HG02870 (cell line): ENCODE results near the gene TNFAIP1.

Experiments
- ATAC-seq: cut with Tn5 transposase; IDR thresholded peaks from one replicate; pipeline ENCODE4 v1.9.1; 2021; ENCODE audit warnings: mild to moderate bottlenecking, moderate library complexity; ENCODE audit not compliant: unreplicated experiment

The TNFAIP1 gene

GRCh38 chr17:28345419-28346198 lies 10.0 kb downstream of the TNFAIP1 start:
- no peak for ATAC-seq

- no peak for ATAC-seq
These were observed 10.6 kb downstream of the TNFAIP1 start for GRCh38 chr17:28346199-28346580.

- no peak for ATAC-seq
These were observed 11.2 kb downstream of the TNFAIP1 start for GRCh38 chr17:28346746-28347246.

GRCh38 chr17:28347261-28347891 lies 11.8 kb downstream of the TNFAIP1 start:
- ATAC-seq = no peak

DNA sequence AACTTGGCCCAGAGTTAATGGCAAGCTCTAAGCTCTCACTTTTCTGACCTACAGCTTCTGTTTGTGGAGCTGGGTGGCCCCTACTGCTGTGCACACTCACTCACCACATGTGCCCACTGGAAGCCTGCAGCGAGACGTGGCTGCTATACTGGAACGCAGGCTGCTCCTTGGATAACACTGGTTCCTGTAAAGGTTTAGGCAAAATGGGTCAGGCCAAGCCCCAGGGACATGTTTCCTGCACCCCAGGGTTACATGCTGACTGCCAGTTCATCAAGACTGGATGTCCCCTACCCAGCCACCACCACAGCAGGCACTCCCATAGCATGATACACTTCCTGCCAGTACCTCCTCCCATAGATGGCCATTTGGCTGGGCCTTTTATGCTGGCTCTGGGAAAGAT lies 13.4 kb downstream of the TNFAIP1 start:
- no peak for ATAC-seq

GRCh38 chr17:28350271-28350670 lies 14.7 kb downstream of the TNFAIP1 start:
- no peak for ATAC-seq

DNA sequence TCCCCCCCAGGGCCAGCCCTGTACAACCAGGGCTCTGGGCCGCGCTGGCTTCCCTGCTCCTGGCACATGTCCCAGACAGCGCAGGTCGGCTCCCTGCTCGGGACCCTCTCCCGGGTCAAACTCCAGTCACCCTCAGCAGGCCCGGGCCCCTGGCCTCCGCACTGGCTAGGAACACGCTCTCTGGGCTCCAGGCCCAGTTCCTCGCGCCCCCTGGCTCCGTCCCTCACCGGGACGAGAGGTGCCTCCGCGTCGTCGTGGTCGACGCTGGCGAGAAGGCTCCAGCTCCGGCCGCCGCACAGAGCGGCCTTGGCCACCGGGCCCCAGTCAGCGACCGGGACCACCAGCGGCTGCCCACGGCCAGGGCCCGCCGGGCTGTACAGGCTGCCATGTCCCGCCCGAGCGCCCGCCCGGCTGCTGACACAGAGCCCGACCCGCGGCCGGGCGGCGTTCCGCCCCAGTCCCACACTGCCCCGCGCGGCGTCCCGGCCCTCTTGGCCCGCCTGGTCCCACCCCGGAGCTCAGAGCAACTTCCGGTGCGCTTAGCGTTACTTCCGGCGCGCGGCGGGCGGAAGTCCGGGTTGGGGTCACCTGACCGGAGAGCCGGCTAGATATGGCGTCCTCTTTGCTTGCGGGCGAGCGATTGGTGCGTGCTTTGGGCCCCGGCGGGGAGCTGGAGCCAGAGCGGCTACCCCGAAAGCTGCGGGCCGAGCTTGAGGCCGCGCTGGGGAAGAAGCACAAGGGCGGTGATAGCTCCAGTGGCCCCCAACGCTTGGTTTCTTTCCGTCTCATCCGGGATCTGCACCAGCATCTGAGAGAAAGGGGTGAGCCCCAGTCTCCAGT lies 21.7 kb downstream of the TNFAIP1 start, which contains the start of gene POLDIP2:
TSS of gene POLDIP2 (minus strand) at position 467 of the 840 bp plus-strand sequence. CDS start at position 388, 79 bp downstream.
- peak; percentile 93 for ATAC-seq

DNA sequence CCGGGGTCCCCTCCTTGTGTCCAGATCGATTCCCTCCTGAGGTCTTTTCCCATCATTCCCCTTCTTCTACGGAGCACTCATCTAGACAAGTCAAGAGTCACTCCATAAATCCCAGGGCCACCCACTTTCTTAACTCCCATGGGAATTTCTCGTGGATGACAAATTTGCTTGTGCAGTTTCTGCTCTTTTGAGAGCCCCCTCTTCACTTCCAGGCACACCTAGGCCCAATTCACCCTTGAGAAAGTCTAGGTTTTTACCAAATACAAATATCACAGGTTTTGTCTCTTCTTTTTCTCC lies 22.3 kb downstream of the TNFAIP1 start:
- ATAC-seq = no peak

DNA sequence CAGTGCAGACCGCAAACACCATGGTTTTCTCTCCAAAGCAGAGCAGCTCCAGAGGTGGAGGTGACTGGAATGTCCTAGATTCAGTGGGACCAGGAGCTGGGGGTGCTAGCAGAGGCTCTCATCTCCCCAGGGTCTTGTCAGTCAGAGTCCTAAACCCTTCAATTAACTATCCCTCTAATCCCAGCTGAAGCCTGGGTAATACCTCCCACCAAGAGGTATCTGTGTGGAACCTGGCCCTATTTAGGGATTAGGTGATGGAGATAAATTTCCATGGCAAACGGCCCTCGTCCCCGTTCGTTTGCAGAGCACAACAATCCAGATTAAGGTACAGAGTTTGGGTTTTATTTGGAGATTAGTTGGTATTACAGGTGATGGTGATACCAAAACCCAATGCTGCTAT lies 27.6 kb downstream of the TNFAIP1 start:
- no peak for ATAC-seq

DNA sequence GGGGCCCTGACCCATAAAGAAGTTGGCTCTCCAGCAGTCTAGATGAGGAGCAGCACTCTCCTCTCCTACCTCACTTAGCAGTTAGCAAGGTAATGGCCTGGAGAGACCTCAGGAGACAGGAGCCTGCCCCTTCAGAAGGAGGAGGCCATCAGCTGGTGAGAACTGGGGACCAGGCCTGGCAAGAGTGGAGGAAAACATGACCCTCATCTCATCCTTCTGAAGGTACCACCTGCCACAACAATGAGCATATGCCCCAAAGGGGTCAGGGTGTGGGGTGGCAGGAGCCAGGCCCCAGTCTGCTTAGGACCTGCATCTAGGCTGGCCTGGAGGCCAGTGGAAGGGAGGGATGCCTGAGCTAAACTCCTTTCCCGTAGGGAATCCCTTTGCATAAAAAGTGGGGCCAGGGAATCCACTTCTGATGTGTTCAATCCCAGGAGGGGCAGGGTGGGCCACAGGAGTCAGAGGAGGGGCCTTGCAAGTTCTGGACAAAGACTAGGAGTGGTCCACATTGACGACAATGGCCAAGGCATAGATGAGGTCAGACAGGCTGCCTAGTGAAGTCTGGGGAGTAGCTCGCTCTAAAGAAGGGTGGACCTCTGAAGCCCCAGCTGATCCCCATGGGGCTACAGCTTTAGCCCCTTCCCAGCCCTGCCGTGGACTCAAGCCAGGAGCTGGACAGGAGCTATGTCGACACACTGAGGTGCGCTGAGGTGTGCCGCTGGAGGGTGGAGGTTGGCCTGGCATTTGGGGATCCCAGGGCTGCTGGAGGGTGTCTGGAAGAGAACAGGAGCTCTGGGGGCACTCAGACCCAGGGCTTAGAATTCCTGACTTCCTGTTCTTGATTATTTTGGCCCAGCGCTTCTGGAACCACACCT lies 28.5 kb downstream of the TNFAIP1 start:
- ATAC-seq = no peak

DNA sequence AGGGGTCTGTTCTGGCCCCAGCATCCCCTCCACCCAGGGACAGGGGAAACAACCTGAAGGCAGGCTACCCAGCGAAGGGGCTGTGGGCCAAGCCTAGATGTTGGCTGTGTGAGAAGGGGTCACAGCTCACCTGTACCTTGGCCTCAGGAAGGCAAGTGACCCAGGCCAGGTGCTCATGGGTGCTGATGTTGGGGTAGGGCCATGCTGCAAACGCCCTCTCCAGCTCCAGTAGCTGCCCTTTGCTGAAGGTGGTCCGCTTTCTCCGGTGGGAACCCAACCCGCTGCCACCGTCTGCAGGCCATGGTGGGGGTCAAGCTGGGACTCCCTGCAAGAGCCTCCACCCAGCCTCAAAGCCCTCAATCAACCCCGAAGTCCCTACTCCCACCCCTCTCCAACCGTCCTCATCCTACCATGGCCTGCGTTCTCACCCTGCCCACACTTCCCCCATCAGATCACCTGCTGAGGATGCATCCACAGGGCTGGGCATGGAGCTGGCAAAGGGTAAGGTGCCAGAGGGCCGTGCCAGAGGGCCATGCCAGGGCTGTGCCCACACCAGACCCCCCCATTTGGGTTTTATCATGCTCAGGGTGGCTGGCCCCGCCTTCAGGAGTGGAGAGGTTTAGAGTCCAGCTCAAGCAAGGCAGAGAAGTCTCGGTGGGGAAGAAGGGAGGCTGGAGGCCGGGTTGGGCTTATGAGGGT lies 29.3 kb downstream of the TNFAIP1 start, which contains the start of gene SEBOX:
TSS of gene SEBOX (minus strand) at position 535 of the 699 bp plus-strand sequence. CDS start at position 487, 48 bp downstream.
- ATAC-seq = no peak

- no peak for ATAC-seq
These were observed 29.9 kb downstream of the TNFAIP1 start for GRCh38 chr17:28365487-28365886.

DNA sequence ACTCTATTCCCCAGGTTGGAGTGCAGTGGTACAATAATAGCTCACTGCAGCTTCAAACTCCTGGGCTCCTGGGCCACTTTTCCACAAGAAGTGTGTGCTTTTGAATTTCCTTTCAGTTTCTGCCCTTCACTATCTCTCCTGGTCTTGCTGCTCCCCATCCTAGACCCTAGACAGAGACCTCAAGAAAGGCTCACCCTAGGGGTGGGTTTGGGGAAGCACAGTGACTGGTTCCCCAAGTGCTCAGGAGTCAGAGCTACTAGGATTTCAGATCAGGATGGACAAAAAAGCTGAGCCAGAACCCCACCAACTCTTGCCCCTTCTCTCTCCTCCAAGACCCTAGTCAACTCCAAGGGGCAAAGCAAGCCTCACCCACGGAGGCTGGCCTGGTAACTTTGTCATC lies 31.0 kb downstream of the TNFAIP1 start:
- ATAC-seq = no peak

GRCh38 chr17:28367641-28368305 lies 32.2 kb downstream of the TNFAIP1 start:
- ATAC-seq = no peak

DNA sequence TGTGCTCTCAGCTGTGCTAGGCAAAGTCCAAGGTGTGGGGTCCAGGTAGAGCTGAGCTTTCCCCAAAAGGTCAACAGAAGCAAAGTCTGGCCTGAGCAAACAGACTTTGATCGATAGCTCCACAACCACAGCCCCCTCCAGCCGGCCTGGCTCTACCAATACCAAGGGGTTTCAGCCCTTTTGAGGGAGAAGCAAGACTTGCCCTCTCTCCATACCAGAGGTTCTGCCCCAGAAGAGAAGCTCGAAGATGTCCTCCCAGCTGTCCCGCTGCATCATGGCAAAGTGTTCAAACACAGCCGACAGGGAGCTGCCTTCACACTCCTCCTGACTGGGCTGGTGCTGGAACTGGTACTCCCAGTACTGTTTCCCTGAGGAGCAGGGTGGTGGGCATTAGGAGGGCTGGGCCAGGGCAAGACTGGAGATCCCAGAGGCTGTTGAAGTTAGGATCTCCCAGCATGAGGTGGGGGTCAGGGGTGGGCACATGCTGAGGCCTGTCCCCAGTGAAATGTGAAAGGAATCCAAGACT lies 32.8 kb downstream of the TNFAIP1 start:
- ATAC-seq = no peak

DNA sequence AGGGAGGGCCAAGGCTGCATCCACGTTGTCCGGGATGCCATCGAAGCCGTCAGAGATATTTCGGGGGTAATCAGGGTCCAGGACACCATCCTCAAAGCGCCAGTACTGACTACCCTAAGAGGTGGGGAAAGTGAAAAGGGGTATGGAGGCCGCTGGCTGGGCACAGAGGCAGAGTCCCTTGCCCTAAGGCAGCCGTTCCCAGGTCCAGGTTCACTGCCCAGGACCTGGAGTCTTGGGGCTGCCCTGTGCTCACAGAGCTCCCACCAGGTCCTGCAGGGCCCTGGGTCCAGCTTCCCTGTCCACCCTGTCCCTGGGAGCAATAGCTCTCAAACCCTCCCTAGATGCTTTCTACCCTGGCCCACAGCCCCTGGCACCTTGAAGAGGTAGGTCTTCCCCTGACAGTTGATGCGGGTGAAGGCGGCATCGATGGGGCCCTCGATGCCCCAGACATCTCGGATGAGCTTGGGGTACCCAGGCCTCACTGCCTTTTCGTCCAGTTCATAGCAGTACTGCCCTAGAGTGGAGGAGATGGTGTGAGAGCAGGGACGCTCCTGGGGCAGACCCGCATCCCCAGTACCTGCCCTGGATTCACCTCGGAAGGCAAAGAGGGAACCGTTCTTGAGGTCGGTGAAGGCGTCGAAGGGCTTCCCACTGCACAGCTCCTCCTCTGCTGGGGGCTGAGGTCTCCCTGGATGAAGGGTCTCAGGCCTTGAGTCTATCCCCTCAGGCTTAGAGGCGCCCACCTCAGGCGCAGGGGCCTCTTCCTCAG lies 33.5 kb downstream of the TNFAIP1 start:
- ATAC-seq = no peak

DNA sequence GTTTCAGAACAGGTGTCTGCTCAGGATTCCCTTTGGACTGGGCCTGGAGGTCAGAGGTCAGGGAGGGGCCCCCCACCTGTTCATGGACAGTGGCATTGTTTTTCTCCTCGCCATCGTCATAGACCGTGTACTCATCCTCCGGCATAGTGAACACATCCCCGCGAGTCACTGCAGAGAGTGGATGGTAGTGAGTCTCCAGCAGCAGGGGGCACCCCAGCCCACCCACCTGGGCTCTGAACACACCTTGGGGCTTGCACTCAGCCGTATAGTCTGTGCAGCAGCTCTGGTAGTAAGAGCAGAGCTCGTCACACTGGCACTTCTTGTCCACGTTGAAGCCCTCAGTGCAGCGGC lies 34.1 kb downstream of the TNFAIP1 start:
- ATAC-seq = no peak

DNA sequence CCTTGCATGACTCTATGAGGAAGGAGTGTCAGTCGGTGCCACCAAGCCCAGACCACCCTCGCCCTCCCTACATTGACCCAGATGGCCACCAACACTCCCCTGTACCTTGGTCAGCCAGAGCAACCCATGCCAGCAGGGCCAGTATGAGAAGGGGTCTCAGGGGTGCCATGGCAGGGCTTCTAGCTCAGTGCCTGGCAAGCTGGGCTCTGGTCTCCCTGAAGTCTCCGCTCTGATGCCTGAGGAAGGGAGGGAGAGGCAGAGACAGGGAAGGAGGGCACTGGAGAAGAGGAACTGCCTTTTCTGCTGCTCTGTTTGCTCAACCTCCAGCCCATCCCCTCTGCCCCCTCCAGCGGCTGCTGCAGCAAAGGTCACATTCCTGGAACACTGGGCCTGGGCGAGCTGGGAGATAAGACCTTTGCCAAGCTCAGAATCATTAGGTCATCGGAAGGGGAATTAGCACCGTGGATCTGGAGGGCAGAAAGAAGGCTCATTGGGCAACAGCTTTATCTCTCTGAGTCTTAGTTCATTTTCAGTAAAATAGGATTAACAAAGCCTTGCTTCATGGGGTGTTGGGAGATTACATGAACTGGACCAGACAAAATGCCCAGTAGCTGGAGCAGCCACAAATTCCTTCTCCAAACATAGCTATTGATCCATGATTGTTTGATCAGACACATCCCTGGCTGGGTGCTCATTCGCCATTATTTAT lies 34.6 kb downstream of the TNFAIP1 start, which contains the start of gene VTN:
TSS of gene VTN (minus strand) at position 273 of the 709 bp plus-strand sequence. CDS start at position 169, 104 bp downstream.
- no peak for ATAC-seq
